Prostate gland (tissue), 2 donors: ENCODE results near the gene SERPINB12.

ENCODE experiments used
- CTCF ChIP-seq, 4 experiments: fragments of 200-600 bp in 2 of 4; fragments of 450-650 bp in 2 of 4; sonication (generic) in 2 of 4; IDR thresholded peaks; 1 replicate in 3 of 4; 2 replicates in 1 of 4; pipeline ENCODE4 v1.5.1; 2016 to 2019; ENCODE audit warnings: antibody characterized with exemption in 4 of 4, mild to moderate bottlenecking in 2 of 4, moderate library complexity in 2 of 4
- POLR2A ChIP-seq: fragments of 450-650 bp; IDR thresholded peaks from one replicate; pipeline ENCODE4 v1.6.1; 2016; ENCODE audit warnings: antibody characterized with exemption, mild to moderate bottlenecking

GRCh38 chr18:63604791-63605567 lies 62.8 kb downstream of the SERPINB12 start:
- TF ChIP-seq CTCF (IDR thresholded peaks at IDR 0.05): no peak
- TF ChIP-seq POLR2A: no peak
